Kidney (tissue), 14 donors: ENCODE results near the gene CEP63. TPM values are rescaled to one million over a fixed set of nuclear protein-coding genes. Genes with fewer than 3 reads are reported as not detected.

Source experiments
- DNase-seq, 5 donors: peaks; one replicate each; pipeline ENCODE4 v3.0.0-alpha.2; 2013 to 2020
- FAIRE-seq: peaks from 2 replicates; lab custom pipeline; 2012; peaks lifted over from hg19 to GRCh38; lab: Jason Lieb, UNC
- H3K27ac ChIP-seq, 2 donors: one replicate each; pipeline ENCODE4 v1.7.0; 2013; ENCODE audit warnings: low read depth in 2 of 2, low read length in 2 of 2, inconsistent platforms in 1 of 2
- H3K27me3 ChIP-seq: one replicate; pipeline ENCODE4 v1.7.1; 2013; ENCODE audit warnings: low read length, inconsistent platforms; ENCODE audit not compliant: control insufficient read depth, insufficient read depth
- H3K36me3 ChIP-seq, 3 donors: one replicate each; pipeline versions ENCODE4 v1.7.0 to v1.7.1; 2013; ENCODE audit warnings: low read length in 3 of 3, control low read depth in 1 of 3, inconsistent platforms in 1 of 3; ENCODE audit not compliant: insufficient read depth in 3 of 3, control insufficient read depth in 2 of 3
- H3K4me1 ChIP-seq, 3 donors: one replicate each; pipeline versions ENCODE4 v1.7.0 to v1.7.1; 2013; ENCODE audit warnings: low read length in 3 of 3, inconsistent platforms in 1 of 3, low read depth in 1 of 3; ENCODE audit not compliant: control insufficient read depth in 2 of 3, insufficient read depth in 2 of 3
- H3K4me3 ChIP-seq, 3 donors: one replicate each; pipeline versions ENCODE4 v1.7.0 to v1.8.1; 2013; ENCODE audit warnings: low read length in 3 of 3, control low read depth in 1 of 3, inconsistent platforms in 1 of 3
- H3K9ac ChIP-seq, 3 donors: one replicate each; pipeline versions ENCODE4 v1.7.0 to v1.7.1; 2013; ENCODE audit warnings: low read length in 3 of 3, control low read depth in 1 of 3, inconsistent platforms in 1 of 3
- H3K9me3 ChIP-seq, 3 donors: one replicate each; pipeline versions ENCODE4 v1.7.0 to v1.7.1; 2013; ENCODE audit warnings: low read length in 3 of 3, control low read depth in 1 of 3, inconsistent platforms in 1 of 3; ENCODE audit not compliant: control insufficient read depth in 2 of 3, insufficient read depth in 1 of 3
- CTCF ChIP-seq: IDR thresholded peaks from 3 replicates; pipeline ENCODE4 v1.5.1; 2012; ENCODE audit warnings: mild to moderate bottlenecking, moderate library complexity, borderline replicate concordance; ENCODE audit not compliant: insufficient read depth; ENCODE audit errors: extremely low read depth
- intact Hi-C: fragments of 100-400 bp; cut with DNase I; formaldehyde crosslinking; loops from one replicate; pipeline ENCODE4 v1.11.1; 2022
- polyA plus RNA-seq: library from polyadenylated mRNA; stranded (reverse); fragments of 350-450 nt; fragmentation: Illumina TruSeq; extraction: RNeasy Lipid Tissue Mini Kit (QIAGEN cat#74804); gene quantifications from one replicate; pipeline ENCODE4 v1.2.3, GENCODE V29; 2014; ENCODE audit warnings: low read depth, low replicate concordance; ENCODE audit not compliant: insufficient read depth
- total RNA-seq: library from RNA; stranded (reverse); fragmentation: NEBNext Ultra II Directional; extraction: Animal tissue kit (Norgen Biotek cat#: 25700); gene quantifications from one replicate; pipeline ENCODE4 v1.2.1, GENCODE V29; 2021
- donor health status: control.
- donor health status: control.
- donor health status: control.
- donor health status: control.
- donor health status: control.
- donor health status: DM: yes; HTN: yes; CAD: no.
- donor health status: Normal renal cell carcinoma (clear cell type).

CEP63 gene
- total and polyA plus RNA-seq, 2 donors from 2014 or later = 19.2 to 19.6 TPM

- TF ChIP-seq CTCF = no peak
- H3K4me1 ChIP-seq = peaks cover 0 to 24% (median 23%) of the 10 kb centered on the region in 3 donors
- no peaks in the 10 kb centered on the region for H3K9me3 ChIP-seq
- intact Hi-C loops = loop anchor here (5.0 to 10.0 kb wide), 3 partner anchors 100 to 260 kb away; partner anchors contain the start of gene AMOTL2
- DNase-seq = no peak
- no peak overlapping the region for H3K9ac ChIP-seq
- no peaks in the 10 kb centered on the region for H3K36me3 ChIP-seq
- no peaks in the 10 kb centered on the region for H3K27me3 ChIP-seq
- H3K27ac ChIP-seq = no peak overlapping the region
- no peak overlapping the region for H3K4me3 ChIP-seq
- FAIRE-seq = no peak
Measured at GRCh38 chr3:134474956-134475355, 10.9 kb upstream of the CEP63 start.

GRCh38 chr3:134476306-134476705 lies 9.6 kb upstream of the CEP63 start:
- Histone ChIP-seq H3K9me3 (no peaks in the 10 kb centered on the region), H3K27me3 (no peaks in the 10 kb centered on the region), H3K36me3 (peaks cover 6 to 12% (median 10%) of the 10 kb centered on the region in 3 donors), H3K4me1 (peaks cover 0 to 27% (median 24%) of the 10 kb centered on the region in 3 donors), H3K4me3 (no peak overlapping the region), H3K27ac (peak overlapping the region in 1 of 2 donors; percentile 35), H3K9ac (no peak overlapping the region)
- intact Hi-C loops = loop anchor here (10.0 kb wide), 2 partner anchors 102 to 262 kb away; partner anchors contain the start of gene AMOTL2
- TF ChIP-seq CTCF = no peak
- DNase-seq = no peak
- FAIRE-seq = no peak

- Histone ChIP-seq H3K4me1 (peaks cover 0 to 27% (median 24%) of the 10 kb centered on the region in 3 donors), H3K4me3 (no peak overlapping the region), H3K9ac (no peak overlapping the region), H3K27ac (peak overlapping the region in 1 of 2 donors; percentile 35), H3K9me3 (no peaks in the 10 kb centered on the region), H3K36me3 (peaks cover 6 to 17% (median 11%) of the 10 kb centered on the region in 3 donors), H3K27me3 (no peaks in the 10 kb centered on the region)
- intact Hi-C loops = loop anchor here (10.0 kb wide), 2 partner anchors 102 to 262 kb away; partner anchors contain the start of gene AMOTL2
- no peak for TF ChIP-seq CTCF
- no peak for DNase-seq
- no peak for FAIRE-seq
Measured at GRCh38 chr3:134477002-134477401, 8.9 kb upstream of the CEP63 start.

GRCh38 chr3:134477938-134478337 lies 7.9 kb upstream of the CEP63 start:
- peak; percentile 90 for FAIRE-seq
- peaks cover 9 to 25% (median 14%) of the 10 kb centered on the region in 3 donors for H3K36me3 ChIP-seq

More at GRCh38 chr3:134477938-134478337, 7.9 kb upstream of the CEP63 start:
- peaks cover 0 to 27% (median 19%) of the 10 kb centered on the region in 3 donors for H3K4me1 ChIP-seq
- DNase-seq = peak in 2 of 5 donors; percentile 65 to 66
- H3K27ac ChIP-seq = peak overlapping the region; percentile 48 to 68
- intact Hi-C loops = loop anchor here (10.0 kb wide), 2 partner anchors 103 to 263 kb away; partner anchors contain the start of gene AMOTL2
- TF ChIP-seq CTCF = no peak
- no peaks in the 10 kb centered on the region for H3K9me3 ChIP-seq
- peak overlapping the region in 1 of 3 donors; percentile 24 for H3K4me3 ChIP-seq
- H3K9ac ChIP-seq = peak overlapping the region in 1 of 3 donors; percentile 41
- H3K27me3 ChIP-seq = no peaks in the 10 kb centered on the region
